GM12891 (cell line): ENCODE results near the gene PET100.

Experiments used
- POLR2A ChIP-seq: IDR thresholded peaks from 2 replicates; pipeline ENCODE4 v1.6.1; 2011; ENCODE audit warnings: low read depth, low read length, control low read depth
- POLR2AphosphoS5 ChIP-seq: IDR thresholded peaks from 2 replicates; pipeline ENCODE4 v1.6.1; 2011; ENCODE audit warnings: low read depth, low read length, control low read depth
- SPI1 ChIP-seq: IDR thresholded peaks from 2 replicates; pipeline ENCODE4 v1.6.1; 2011; ENCODE audit warnings: low read depth, low read length, control low read depth
- TAF1 ChIP-seq: IDR thresholded peaks from 2 replicates; pipeline ENCODE4 v1.6.1; 2011; ENCODE audit warnings: low read depth, low read length, control low read depth

- TF ChIP-seq POLR2AphosphoS5 (no peak), TAF1 (no peak), POLR2A (0 out of 2 replicates have a peak, but pooled peaks have one; percentile 12), SPI1 (no peak)
These were observed 12.9 kb downstream of the PET100 start for GRCh38 chr19:7642295-7643030.
